Neuron (in vitro differentiated cells): ENCODE data around the gene MVD.
A peak's percentile ranks its signal among the peaks of the same experiment; 100 is the strongest.

Experiments
- H2AFZ ChIP-seq: one replicate; pipeline ENCODE4 v1.6.1; 2013; ENCODE audit warnings: low read depth, mild to moderate bottlenecking, inconsistent platforms, low read length, moderate library complexity
- H3K27me3 ChIP-seq: one replicate; pipeline ENCODE4 v1.6.1; 2013; ENCODE audit warnings: low read length; ENCODE audit not compliant: insufficient read depth
- H3K36me3 ChIP-seq: one replicate; pipeline ENCODE4 v1.6.1; 2013; ENCODE audit warnings: low read length; ENCODE audit not compliant: insufficient read depth
- H3K4me1 ChIP-seq: one replicate; pipeline ENCODE4 v1.6.1; 2013; ENCODE audit warnings: low read length; ENCODE audit not compliant: insufficient read depth
- H3K4me3 ChIP-seq: 2 replicates; pipeline ENCODE4 v1.5.1; 2013; ENCODE audit warnings: mild to moderate bottlenecking, low read length, moderate library complexity
- H3K9me3 ChIP-seq: one replicate; pipeline ENCODE4 v1.6.1; 2013; ENCODE audit warnings: low read length

MVD gene

DNA sequence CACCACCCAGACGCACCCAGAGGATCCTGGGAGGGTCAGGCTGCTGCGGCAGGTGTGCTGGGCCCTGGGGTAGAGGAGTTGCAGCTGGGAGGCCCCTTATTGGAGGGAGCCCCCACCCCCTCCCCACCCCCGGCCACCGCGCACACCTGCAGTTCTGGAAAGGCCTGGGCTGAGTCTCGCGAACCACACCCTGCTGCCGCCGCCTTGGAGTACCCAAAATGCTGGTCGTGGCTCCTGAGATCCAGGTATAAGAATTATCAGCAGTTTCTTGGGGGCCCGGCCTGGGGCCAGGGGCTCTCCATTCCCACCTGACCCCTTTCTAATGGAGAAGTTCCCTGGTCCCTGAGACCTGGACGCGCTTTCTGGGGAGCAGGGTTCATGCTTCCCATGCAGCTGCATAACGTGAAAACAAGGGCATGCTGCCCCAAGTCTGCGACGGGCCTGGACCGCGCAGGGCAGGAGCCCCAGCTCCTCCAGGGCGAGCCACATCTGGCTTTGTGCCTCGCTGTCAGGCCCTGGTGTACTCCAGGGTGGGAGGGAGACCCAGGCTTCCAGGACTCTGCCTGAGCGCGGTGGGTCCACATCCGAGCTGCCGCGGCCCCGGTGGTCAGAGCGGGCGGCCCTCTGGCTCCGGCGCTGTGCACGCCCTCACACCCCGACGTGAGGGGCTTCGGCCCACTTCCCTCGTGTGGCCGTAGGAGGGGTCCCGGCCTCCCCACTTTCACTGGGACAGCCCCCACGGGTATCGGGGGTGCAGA is 30.7 kb upstream of the MVD start:
- Histone ChIP-seq H2AFZ (no peak overlapping the region), H3K4me3 (no peak overlapping the region), H3K36me3 (peaks cover 13% of the 10 kb centered on the region), H3K27me3 (peaks cover 23% of the 10 kb centered on the region), H3K4me1 (no peaks in the 10 kb centered on the region), H3K9me3 (no peaks in the 10 kb centered on the region)

DNA sequence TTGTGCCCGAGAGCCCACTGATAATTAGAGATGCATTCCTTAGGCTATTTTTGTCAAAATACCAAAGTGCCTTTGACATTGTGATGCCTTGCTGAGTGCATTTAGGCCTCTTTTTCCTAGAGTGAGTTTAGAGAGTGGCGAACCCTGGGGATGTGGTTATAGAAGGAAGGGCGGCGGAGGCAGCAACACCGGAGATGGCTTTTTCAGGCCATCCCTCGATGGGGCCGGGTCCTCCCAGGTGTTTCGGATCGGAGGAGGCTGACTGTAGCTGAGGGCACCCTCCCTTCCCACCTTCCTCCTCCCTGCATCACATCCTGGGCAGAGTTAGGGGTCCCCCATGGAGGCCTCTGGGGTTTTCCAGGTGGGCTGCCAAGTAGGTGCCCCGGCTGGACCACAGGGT is 30.0 kb upstream of the MVD start:
- H3K4me1 ChIP-seq, result no peaks in the 10 kb centered on the region
- H3K36me3 ChIP-seq, result peaks cover 6% of the 10 kb centered on the region
- H3K4me3 ChIP-seq, result no peak overlapping the region
- H3K9me3 ChIP-seq, result no peaks in the 10 kb centered on the region
- H2AFZ ChIP-seq, result no peak overlapping the region
- peaks cover 30% of the 10 kb centered on the region for H3K27me3 ChIP-seq

GRCh38 chr16:88691924-88692560 is 29.2 kb upstream of the MVD start:
- no peaks in the 10 kb centered on the region for H3K9me3 ChIP-seq
- no peaks in the 10 kb centered on the region for H3K36me3 ChIP-seq
- H3K27me3 ChIP-seq, result peaks cover 35% of the 10 kb centered on the region

GRCh38 chr16:88691129-88691813 is 28.4 kb upstream of the MVD start:
- H3K4me3 ChIP-seq, result no peak overlapping the region
- H3K27me3 ChIP-seq, result peaks cover 38% of the 10 kb centered on the region
- peaks cover 8% of the 10 kb centered on the region for H3K4me1 ChIP-seq
- no peaks in the 10 kb centered on the region for H3K9me3 ChIP-seq
- H3K36me3 ChIP-seq, result no peaks in the 10 kb centered on the region
- H2AFZ ChIP-seq, result no peak overlapping the region

More at GRCh38 chr16:88691924-88692560, 29.2 kb upstream of the MVD start:
- no peak overlapping the region for H3K4me3 ChIP-seq
- no peak overlapping the region for H2AFZ ChIP-seq
- peaks cover 2% of the 10 kb centered on the region for H3K4me1 ChIP-seq

- Histone ChIP-seq H3K4me3 (no peak overlapping the region), H3K4me1 (peaks cover 14% of the 10 kb centered on the region), H3K36me3 (no peaks in the 10 kb centered on the region), H3K27me3 (peaks cover 38% of the 10 kb centered on the region), H3K9me3 (no peaks in the 10 kb centered on the region), H2AFZ (no peak overlapping the region)
These were observed 27.6 kb upstream of the MVD start for GRCh38 chr16:88690341-88691128.

DNA sequence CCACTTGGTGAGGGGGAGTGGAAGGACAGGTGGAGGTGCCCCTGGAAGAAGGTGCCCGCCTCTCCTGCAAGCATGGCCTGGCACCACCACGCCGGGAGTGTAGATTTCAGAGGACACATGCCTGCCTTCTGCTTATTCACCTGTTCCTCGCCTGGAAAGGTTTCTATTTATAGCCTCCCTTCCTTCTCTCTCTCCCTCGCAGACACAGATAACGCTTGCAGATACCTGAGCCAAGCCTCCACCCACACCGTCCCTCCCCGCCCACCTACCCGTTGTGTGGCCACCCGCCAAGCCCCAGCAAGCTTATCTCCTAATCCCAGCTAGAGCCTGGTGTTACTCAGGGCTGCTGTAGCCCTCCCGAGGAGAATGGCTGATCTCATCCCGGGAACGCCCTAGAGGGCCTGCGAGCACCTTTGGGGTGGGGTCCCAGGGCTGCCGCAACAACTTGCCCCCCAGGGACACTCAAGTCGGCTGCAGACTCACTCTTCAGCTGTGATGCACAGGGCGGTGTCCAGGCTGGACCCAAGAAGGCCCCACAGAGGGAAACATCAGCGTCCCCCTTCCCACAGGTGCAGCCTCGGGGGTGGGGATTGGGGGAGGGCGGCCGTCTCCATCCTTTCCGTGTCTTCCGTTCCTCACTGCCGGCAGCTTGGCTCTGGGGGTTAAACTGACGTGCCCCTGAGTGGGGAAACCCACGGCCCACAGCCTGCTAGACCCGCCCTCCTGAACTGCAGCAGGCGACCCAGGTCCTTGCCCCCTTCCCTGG is 25.3 kb upstream of the MVD start:
- Histone ChIP-seq H3K36me3 (no peaks in the 10 kb centered on the region), H3K4me1 (peaks cover 14% of the 10 kb centered on the region), H3K27me3 (peaks cover 57% of the 10 kb centered on the region), H3K9me3 (no peaks in the 10 kb centered on the region), H3K4me3 (no peak overlapping the region), H2AFZ (no peak overlapping the region)

GRCh38 chr16:88687676-88688012 is 24.8 kb upstream of the MVD start:
- Histone ChIP-seq H3K9me3 (no peaks in the 10 kb centered on the region), H3K4me3 (no peak overlapping the region), H3K36me3 (no peaks in the 10 kb centered on the region), H2AFZ (no peak overlapping the region), H3K4me1 (peaks cover 14% of the 10 kb centered on the region), H3K27me3 (peaks cover 57% of the 10 kb centered on the region)

DNA sequence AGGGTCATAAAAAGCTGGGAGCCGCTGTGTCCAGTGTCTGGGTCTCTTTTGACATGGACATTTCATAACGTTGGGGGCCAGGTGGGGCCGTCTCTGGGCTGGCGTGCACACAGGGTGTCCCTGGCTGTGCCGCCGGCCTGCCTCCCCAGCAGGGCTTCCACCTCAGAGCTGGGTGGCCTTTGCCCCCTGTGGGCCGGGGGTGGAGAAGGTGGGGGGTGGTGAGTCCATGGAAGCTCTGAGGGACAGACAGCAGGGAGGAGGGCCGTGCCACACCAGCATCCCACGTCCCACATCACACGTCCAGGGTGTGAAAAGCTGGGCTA is 24.3 kb upstream of the MVD start:
- H3K36me3 ChIP-seq, result no peaks in the 10 kb centered on the region
- peaks cover 57% of the 10 kb centered on the region for H3K27me3 ChIP-seq
- H3K4me3 ChIP-seq, result no peak overlapping the region
- H3K4me1 ChIP-seq, result peaks cover 14% of the 10 kb centered on the region
- no peaks in the 10 kb centered on the region for H3K9me3 ChIP-seq
- H2AFZ ChIP-seq, result no peak overlapping the region

DNA sequence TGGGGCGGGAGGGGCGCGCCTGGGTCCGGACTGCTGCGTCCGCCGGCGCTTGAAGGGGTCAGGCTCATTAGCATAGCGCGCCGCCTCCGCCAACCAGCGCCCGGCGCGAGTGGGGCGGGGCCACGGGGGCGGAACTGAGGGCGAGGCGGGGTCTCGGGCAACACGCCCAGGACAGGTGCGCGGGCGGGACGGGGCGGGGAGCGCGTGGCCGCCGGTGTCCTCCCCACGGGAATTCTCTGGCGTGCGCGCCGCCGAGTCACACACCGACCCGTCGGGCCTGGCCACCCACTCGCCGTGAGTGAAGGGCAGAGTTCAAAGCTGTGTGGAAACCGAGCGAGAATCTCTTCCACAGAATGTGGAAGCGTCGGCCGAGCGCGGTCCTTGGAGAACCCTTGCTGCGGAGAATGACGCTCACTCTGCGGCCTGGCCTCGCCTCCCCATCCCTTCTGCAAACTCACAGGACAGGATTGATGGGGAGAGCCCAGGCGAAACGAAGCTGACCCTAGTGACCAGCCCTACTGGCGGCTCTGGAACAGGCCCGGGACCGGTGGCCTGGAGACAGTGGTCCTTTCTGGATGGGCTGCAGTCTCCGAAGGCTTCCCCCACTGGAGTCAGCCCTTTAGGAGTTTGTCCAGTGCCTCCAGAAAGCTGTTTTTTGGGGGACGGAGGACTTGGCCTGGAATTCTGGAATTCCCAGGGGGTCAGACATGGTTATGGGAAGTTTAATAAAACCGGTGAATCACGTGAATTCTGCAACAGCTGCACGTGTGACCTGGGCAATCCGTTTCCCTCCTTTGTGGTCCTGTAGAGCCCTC is 23.8 kb upstream of the MVD start, which contains the start of gene SNAI3:
Gene SNAI3, minus strand, starts transcription at position 69 of the 815 bp plus-strand sequence. CDS start 101 bp downstream, outside the sequence.
- peaks cover 56% of the 10 kb centered on the region for H3K27me3 ChIP-seq
- H2AFZ ChIP-seq, result no peak within 1 kb of the TSS
- peak within 1 kb of the TSS; percentile 31 for H3K4me3 ChIP-seq
- no peaks in the 10 kb centered on the region for H3K9me3 ChIP-seq
- no peaks in the 10 kb centered on the region for H3K36me3 ChIP-seq
- peaks cover 17% of the 10 kb centered on the region for H3K4me1 ChIP-seq

DNA sequence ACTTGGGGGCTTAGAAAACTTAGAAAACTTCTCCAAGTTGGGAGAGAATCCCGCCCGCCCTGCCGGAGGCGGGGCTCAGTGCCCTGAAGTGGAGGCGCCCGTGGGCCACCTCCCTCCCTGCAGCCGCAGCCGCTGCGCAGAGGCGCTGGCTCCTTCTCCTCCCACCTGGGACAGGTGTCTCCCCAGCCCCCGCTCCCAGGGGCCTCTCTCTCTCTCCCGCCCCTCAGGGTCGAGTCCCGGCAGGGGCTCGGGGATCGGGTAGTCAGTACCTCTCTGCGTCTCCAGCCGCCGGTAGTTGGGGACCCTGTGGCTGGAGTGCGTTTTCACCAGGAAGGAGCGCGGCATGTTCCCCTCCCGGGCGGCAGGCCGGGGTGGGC is 23.2 kb upstream of the MVD start:
- Histone ChIP-seq H3K4me3 (peak overlapping the region; percentile 31), H3K36me3 (no peaks in the 10 kb centered on the region), H3K4me1 (peaks cover 18% of the 10 kb centered on the region), H3K9me3 (no peaks in the 10 kb centered on the region), H2AFZ (no peak overlapping the region), H3K27me3 (peaks cover 52% of the 10 kb centered on the region)

- H3K9me3 ChIP-seq, result no peaks in the 10 kb centered on the region
- no peak overlapping the region for H2AFZ ChIP-seq
- no peaks in the 10 kb centered on the region for H3K36me3 ChIP-seq
- H3K27me3 ChIP-seq, result peaks cover 46% of the 10 kb centered on the region
- peaks cover 18% of the 10 kb centered on the region for H3K4me1 ChIP-seq
- H3K4me3 ChIP-seq, result peak overlapping the region; percentile 31
These were observed 22.5 kb upstream of the MVD start for GRCh38 chr16:88685156-88686061.
